Measurements from ENCODE around the gene SCFD2.

SCFD2 gene

DNA sequence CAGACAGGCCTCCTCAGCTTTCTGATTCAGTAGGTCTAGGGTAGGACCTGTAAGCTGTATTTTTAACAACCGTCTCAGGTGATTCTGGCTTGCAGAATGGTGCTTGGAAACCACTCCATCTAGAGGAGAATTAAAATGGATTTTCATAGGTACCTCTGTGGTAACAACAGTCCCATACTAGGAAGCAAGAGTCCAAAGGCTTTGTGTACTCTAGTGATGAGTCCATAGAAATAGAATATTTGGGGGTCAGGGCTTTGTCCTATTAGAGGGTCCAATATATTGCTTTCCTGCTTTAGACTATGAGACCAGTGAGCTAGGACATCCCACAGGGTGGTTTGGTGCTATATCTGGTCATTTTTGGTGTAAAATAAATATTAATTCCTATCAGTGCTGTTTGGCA is 242.0 kb downstream of the SCFD2 start:
- in situ Hi-C loops (cut with HindIII; ENCODE audit: low pct_ligation_motif_present, low sequenced_read_pairs): no loop called here
- DNase-seq: no peak
- TF ChIP-seq, protein P1, sequence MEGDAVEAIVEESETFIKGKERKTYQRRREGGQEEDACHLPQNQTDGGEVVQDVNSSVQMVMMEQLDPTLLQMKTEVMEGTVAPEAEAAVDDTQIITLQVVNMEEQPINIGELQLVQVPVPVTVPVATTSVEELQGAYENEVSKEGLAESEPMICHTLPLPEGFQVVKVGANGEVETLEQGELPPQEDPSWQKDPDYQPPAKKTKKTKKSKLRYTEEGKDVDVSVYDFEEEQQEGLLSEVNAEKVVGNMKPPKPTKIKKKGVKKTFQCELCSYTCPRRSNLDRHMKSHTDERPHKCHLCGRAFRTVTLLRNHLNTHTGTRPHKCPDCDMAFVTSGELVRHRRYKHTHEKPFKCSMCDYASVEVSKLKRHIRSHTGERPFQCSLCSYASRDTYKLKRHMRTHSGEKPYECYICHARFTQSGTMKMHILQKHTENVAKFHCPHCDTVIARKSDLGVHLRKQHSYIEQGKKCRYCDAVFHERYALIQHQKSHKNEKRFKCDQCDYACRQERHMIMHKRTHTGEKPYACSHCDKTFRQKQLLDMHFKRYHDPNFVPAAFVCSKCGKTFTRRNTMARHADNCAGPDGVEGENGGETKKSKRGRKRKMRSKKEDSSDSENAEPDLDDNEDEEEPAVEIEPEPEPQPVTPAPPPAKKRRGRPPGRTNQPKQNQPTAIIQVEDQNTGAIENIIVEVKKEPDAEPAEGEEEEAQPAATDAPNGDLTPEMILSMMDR (IDR thresholded peaks at IDR 0.05; ENCODE audit: low read depth, low read length, missing control alignments): no peak
- Histone ChIP-seq H3K27ac (no peak overlapping the region), H3K4me3 (ENCODE audit: low read depth, low read length) (no peak overlapping the region), H3K36me3 (replicated peaks) (no peaks in the 10 kb centered on the region), H3K27me3 (replicated peaks) (no peaks in the 10 kb centered on the region)

DNA sequence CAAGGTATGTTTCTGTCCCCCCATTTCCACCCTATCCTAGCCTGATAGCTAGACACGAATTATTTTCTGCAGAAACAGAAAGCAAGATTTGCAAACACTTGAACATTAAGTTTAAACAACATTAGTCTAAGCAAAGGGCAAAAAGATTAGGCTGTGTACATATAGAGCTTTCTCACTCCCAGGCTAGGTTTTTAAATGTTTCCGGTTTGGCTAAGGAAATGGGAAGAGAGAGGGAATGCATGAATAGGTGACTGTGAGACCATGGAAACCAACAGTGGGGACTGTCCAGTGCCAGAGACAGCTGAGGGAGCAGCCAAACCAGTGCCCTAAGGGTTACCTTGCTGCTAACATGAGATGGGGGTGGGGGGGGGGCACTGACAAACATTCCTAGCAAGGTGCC is 242.7 kb downstream of the SCFD2 start:
- H3K4me3 ChIP-seq (ENCODE audit: low read depth, low read length): no peak overlapping the region
- DNase-seq: no peak
- TF ChIP-seq, protein P1 (IDR thresholded peaks at IDR 0.05; ENCODE audit: low read depth, low read length, missing control alignments): no peak

DNA sequence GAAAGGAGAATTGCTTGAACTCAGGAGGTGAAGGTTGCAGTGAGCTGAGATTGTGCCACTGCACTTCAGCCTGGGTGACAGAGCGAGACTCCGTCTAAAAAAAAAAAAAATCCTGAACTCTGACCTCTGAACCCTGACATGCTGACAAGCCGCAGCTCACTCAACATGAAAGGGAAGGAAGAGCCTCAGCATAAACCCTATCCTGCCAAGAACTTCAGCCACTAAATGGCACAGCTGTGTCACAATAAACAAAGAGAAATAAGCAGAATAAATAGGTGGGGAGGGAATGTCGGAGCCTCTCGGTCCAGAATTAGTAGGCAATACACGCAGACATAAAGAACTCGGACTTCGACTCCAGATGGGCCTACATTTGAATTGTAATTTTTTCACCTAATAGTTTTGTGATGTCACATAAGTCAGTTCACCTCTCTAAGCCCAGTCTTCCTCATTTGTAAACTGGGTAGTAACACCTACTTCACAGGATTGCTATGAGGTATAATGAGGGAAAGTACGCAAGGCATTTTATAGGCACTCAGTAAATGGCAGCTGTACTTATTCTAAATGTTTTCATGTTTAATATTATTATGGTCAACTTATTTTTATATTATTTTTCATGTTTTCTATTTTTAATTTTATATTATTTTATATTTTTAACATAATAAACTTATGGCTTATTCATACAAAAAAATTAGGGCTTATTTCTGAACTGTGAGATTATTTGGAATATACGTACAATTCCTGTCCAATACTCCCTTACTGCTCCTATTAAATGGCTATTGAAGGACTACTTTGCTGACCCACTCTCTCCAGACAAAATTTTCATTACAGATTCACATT is 243.4 kb downstream of the SCFD2 start:
- H3K27ac ChIP-seq: no peak overlapping the region
- in situ Hi-C loops (cut with HindIII; ENCODE audit: low pct_ligation_motif_present, low sequenced_read_pairs): no loop called here
- DNase-seq: no peak

More for the DNA sequence above, 242.7 kb downstream of the SCFD2 start:
- no peaks in the 10 kb centered on the region for H3K27me3 ChIP-seq (replicated peaks)
- H3K36me3 ChIP-seq (replicated peaks): no peaks in the 10 kb centered on the region
- in situ Hi-C loops (cut with HindIII; ENCODE audit: low pct_ligation_motif_present, low sequenced_read_pairs): no loop called here
- no peak overlapping the region for H3K27ac ChIP-seq

DNA sequence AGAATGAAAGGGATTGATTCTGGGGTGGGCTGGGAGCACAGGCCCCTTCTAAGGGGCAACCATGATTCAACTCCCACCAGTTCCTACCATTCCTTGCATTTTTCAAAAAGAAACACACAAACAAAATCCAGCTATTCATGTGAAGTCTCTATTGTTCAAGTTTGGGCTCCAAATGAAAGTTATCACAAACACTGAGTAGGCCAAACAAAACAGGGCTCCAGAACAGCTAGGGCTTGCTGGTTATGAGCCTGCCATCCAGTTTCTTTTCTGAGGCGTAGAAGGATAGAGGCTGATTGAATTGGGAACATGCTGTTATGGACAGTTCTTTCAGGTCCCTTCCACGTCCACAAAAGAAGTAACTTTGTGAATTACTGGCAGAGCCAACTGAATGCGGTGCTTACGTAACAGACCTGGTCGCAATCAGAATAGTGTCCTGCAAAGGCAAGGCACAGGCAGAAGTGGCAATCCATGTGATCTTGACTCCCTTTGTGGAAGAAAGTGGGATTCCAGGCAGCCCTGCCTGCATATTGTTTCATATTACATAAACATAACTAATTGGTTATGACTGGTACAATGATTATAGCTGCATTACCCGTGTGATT is 244.5 kb downstream of the SCFD2 start:
- Histone ChIP-seq H3K4me3 (ENCODE audit: low read depth, low read length) (no peak overlapping the region), H3K27me3 (replicated peaks) (no peaks in the 10 kb centered on the region), H3K27ac (no peak overlapping the region), H3K36me3 (replicated peaks) (no peaks in the 10 kb centered on the region)
- DNase-seq: no peak
- TF ChIP-seq, protein P1 (IDR thresholded peaks at IDR 0.05; ENCODE audit: low read depth, low read length, missing control alignments): no peak
- in situ Hi-C loops (cut with HindIII; ENCODE audit: low pct_ligation_motif_present, low sequenced_read_pairs): no loop called here

More for the DNA sequence above, 243.4 kb downstream of the SCFD2 start:
- TF ChIP-seq, protein P1 (IDR thresholded peaks at IDR 0.05; ENCODE audit: low read depth, low read length, missing control alignments): no peak
- Histone ChIP-seq H3K36me3 (replicated peaks) (no peaks in the 10 kb centered on the region), H3K27me3 (replicated peaks) (no peaks in the 10 kb centered on the region), H3K4me3 (ENCODE audit: low read depth, low read length) (no peak overlapping the region)

DNA sequence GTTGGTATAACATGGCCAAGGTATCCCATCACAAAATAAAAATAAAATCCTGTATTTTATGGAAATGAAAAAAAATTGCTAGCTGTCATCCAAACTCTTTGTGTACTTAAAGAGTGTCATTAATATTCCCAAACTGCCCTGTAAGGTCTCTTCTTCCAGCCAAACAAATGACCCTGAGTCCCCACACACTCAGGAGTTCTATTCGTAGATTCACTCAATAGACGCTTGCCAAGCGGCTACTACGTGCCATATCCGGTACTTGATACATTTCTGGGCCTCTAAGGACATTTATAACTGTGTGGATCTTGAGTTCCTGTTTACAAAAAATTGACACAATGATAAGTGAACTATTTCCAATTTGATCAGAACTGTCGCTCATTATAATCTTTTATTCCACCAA is 245.1 kb downstream of the SCFD2 start:
- Histone ChIP-seq H3K36me3 (replicated peaks) (no peaks in the 10 kb centered on the region), H3K27me3 (replicated peaks) (no peaks in the 10 kb centered on the region), H3K27ac (no peak overlapping the region), H3K4me3 (ENCODE audit: low read depth, low read length) (no peak overlapping the region)
- no peak for DNase-seq
- TF ChIP-seq, protein P1 (IDR thresholded peaks at IDR 0.05; ENCODE audit: low read depth, low read length, missing control alignments): no peak
- in situ Hi-C loops (cut with HindIII; ENCODE audit: low pct_ligation_motif_present, low sequenced_read_pairs): no loop called here
